ENCODE measurements around the gene FAM186B. TPM values are rescaled to one million over a fixed set of nuclear protein-coding genes. Genes with fewer than 3 reads are reported as not detected.

FAM186B gene
- total RNA-seq, 3 donors from 2014 or later, result 0.59 to 0.98 (median 0.96) TPM

- Histone ChIP-seq H3K4me1 (no peaks in the 10 kb centered on the region), H3K27ac (no peak overlapping the region), H3K27me3 (no peaks in the 10 kb centered on the region), H3K4me3 (no peak overlapping the region), H3K36me3 (peaks cover 18% of the 10 kb centered on the region), H3K9me3 (no peaks in the 10 kb centered on the region)
- intact Hi-C loops (cut with DNase I; ENCODE audit: low total_unique reads), result no loop called here
- no peak for DNase-seq (ENCODE audit: low spot score in 2 of 2)
- TF ChIP-seq POLR2A (IDR thresholded peaks at IDR 0.05), result no peak
Measured at GRCh38 chr12:49559011-49559675, 46.3 kb downstream of the FAM186B start.

GRCh38 chr12:49558526-49558925 is 46.9 kb downstream of the FAM186B start:
- H3K4me3 ChIP-seq, result no peak overlapping the region
- no peak overlapping the region for H3K27ac ChIP-seq
- TF ChIP-seq POLR2AphosphoS5 (IDR thresholded peaks at IDR 0.05), result no peak
- no peak for TF ChIP-seq POLR2A (IDR thresholded peaks at IDR 0.05)
- TF ChIP-seq CTCF (IDR thresholded peaks at IDR 0.05), result no peak
- no peaks in the 10 kb centered on the region for H3K9me3 ChIP-seq
- no peaks in the 10 kb centered on the region for H3K27me3 ChIP-seq
- H3K4me1 ChIP-seq, result no peaks in the 10 kb centered on the region
- no peak for DNase-seq (ENCODE audit: low spot score in 2 of 2)
- peaks cover 18% of the 10 kb centered on the region for H3K36me3 ChIP-seq
- intact Hi-C loops (cut with DNase I; ENCODE audit: low total_unique reads), result no loop called here

- Histone ChIP-seq H3K27ac (no peak overlapping the region), H3K27me3 (no peaks in the 10 kb centered on the region), H3K9me3 (no peaks in the 10 kb centered on the region), H3K4me3 (no peak overlapping the region), H3K4me1 (no peaks in the 10 kb centered on the region), H3K36me3 (peaks cover 15% of the 10 kb centered on the region)
- no peak for DNase-seq (ENCODE audit: low spot score in 2 of 2)
- TF ChIP-seq POLR2A (IDR thresholded peaks at IDR 0.05) (no peak), POLR2AphosphoS5 (IDR thresholded peaks at IDR 0.05) (no peak), CTCF (IDR thresholded peaks at IDR 0.05) (no peak)
- intact Hi-C loops (cut with DNase I; ENCODE audit: low total_unique reads), result no loop called here
Measured at GRCh38 chr12:49557917-49558215, 47.6 kb downstream of the FAM186B start.

GRCh38 chr12:49557187-49557916 is 48.1 kb downstream of the FAM186B start:
- Histone ChIP-seq H3K4me3 (no peak overlapping the region), H3K4me1 (no peaks in the 10 kb centered on the region), H3K27ac (no peak overlapping the region), H3K9me3 (no peaks in the 10 kb centered on the region), H3K36me3 (peaks cover 12% of the 10 kb centered on the region), H3K27me3 (no peaks in the 10 kb centered on the region)
- intact Hi-C loops (cut with DNase I; ENCODE audit: low total_unique reads), result no loop called here
- DNase-seq (ENCODE audit: low spot score in 2 of 2), result no peak
- no peak for TF ChIP-seq POLR2A (IDR thresholded peaks at IDR 0.05)
- no peak for TF ChIP-seq POLR2AphosphoS5 (IDR thresholded peaks at IDR 0.05)
- no peak for TF ChIP-seq CTCF (IDR thresholded peaks at IDR 0.05)

GRCh38 chr12:49556391-49557186 is 48.9 kb downstream of the FAM186B start:
- TF ChIP-seq CTCF (IDR thresholded peaks at IDR 0.05), result no peak
- no peak for TF ChIP-seq POLR2A (IDR thresholded peaks at IDR 0.05)
- no peak for TF ChIP-seq POLR2AphosphoS5 (IDR thresholded peaks at IDR 0.05)
- no peak for DNase-seq (ENCODE audit: low spot score in 2 of 2)
- no peaks in the 10 kb centered on the region for H3K27me3 ChIP-seq
- H3K9me3 ChIP-seq, result no peaks in the 10 kb centered on the region
- peaks cover 12% of the 10 kb centered on the region for H3K36me3 ChIP-seq
- no peak overlapping the region for H3K4me3 ChIP-seq
- no peaks in the 10 kb centered on the region for H3K4me1 ChIP-seq
- intact Hi-C loops (cut with DNase I; ENCODE audit: low total_unique reads), result no loop called here
- H3K27ac ChIP-seq, result no peak overlapping the region
